Spleen (tissue), 7 donors: Measurements from ENCODE around the gene RUNDC1.

Experiments
- POLR2AphosphoS5 ChIP-seq, 3 donors: sonication (generic); formaldehyde crosslinking; IDR thresholded peaks; one replicate each; pipeline ENCODE4 v1.5.1; 2017; ENCODE audit warnings: antibody characterized with exemption in 3 of 3
- TF ChIP-seq, protein P1 (sequence below), 11 experiments: fragments of 200-600 bp in 7 of 11; fragments of 450-650 bp in 4 of 11; sonication (generic) in 4 of 11; IDR thresholded peaks in 8 of 11; conservative IDR thresholded peaks in 3 of 11; 1 replicate in 7 of 11; 2 replicates in 4 of 11; pipeline versions ENCODE4 v1.4.0 to v1.8.0; 2016 to 2021; ENCODE audit warnings: antibody characterized with exemption in 11 of 11, inconsistent platforms in 4 of 11, mild to moderate bottlenecking in 1 of 11
- donor health status: DM: no; HTN: no; CAD: no; lungs with moderate emphysema.
- donor health status: DM: no; HTN: no; CAD: no.
- donor health status: DM: no; HTN: no; CAD: no.

DNA sequence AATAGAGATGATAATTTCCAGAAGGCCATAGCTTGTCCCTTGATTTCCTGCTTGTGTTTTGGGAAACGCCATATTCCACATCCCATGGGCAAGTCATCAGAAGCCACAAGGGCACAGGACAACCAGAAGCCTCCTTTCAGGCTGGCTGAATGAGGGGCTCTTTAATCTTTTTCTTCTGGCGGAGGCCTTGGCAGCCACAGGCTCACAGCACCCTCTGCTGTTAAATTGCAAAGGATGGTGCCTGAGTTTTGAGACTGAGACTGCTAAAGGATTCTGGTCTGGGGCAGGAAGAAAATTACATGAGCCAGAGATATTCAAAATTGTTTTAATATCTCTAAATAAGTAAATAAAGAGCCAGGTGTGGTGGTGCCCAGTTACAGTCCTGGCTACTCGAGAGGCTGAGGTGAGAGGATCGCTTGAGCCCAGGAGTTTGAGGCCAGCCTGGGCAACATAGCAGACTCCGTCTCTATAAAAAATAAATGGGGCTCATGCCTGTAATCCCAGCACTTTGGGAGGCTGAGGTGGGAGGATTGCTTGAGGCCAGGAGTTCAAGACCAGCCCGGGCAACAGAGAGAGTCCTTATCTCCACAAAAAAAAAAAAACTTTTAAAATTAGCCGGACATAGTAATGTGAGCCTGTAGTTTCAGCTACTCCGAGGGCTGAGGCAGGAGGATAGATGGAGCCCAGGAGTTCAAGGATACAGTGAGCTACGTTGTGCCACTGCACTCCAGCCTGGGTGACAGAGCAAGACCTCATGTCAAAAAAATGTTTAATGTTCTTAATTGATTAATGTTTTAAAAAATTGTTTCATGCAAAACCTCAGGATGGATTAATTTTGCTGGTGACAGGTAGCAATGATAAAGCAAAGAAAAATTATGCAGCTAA is 42.4 kb upstream of the RUNDC1 start:
- no peak for TF ChIP-seq POLR2AphosphoS5 (IDR thresholded peaks at IDR 0.05)
- TF ChIP-seq, protein P1, sequence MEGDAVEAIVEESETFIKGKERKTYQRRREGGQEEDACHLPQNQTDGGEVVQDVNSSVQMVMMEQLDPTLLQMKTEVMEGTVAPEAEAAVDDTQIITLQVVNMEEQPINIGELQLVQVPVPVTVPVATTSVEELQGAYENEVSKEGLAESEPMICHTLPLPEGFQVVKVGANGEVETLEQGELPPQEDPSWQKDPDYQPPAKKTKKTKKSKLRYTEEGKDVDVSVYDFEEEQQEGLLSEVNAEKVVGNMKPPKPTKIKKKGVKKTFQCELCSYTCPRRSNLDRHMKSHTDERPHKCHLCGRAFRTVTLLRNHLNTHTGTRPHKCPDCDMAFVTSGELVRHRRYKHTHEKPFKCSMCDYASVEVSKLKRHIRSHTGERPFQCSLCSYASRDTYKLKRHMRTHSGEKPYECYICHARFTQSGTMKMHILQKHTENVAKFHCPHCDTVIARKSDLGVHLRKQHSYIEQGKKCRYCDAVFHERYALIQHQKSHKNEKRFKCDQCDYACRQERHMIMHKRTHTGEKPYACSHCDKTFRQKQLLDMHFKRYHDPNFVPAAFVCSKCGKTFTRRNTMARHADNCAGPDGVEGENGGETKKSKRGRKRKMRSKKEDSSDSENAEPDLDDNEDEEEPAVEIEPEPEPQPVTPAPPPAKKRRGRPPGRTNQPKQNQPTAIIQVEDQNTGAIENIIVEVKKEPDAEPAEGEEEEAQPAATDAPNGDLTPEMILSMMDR (IDR thresholded peaks at IDR 0.05 in 8 of 11, conservative IDR thresholded peaks at IDR 0.05 in 3 of 11), result peak in 8 of 11 experiments; percentile 35 to 60 (median 53)
